HEK293 (cell line): ENCODE data around the gene JMJD6.

Experiments used
- ZNF24 ChIP-seq: fragments of 450-650 bp; formaldehyde crosslinking; IDR thresholded peaks from 2 replicates; pipeline ENCODE4 v1.5.1; 2016; ENCODE audit warnings: missing biosample characterization, missing genetic modification characterization
- ZNF548 ChIP-seq: fragments of 450-650 bp; formaldehyde crosslinking; IDR thresholded peaks from 2 replicates; pipeline ENCODE4 v1.5.1; 2016; ENCODE audit warnings: missing biosample characterization, missing genetic modification characterization
- TF ChIP-seq, protein P1 (sequence below): fragments of 450-650 bp; formaldehyde crosslinking; IDR thresholded peaks from 2 replicates; pipeline ENCODE4 v1.5.0; 2017; ENCODE audit warnings: missing biosample characterization, missing genetic modification characterization, borderline replicate concordance

DNA sequence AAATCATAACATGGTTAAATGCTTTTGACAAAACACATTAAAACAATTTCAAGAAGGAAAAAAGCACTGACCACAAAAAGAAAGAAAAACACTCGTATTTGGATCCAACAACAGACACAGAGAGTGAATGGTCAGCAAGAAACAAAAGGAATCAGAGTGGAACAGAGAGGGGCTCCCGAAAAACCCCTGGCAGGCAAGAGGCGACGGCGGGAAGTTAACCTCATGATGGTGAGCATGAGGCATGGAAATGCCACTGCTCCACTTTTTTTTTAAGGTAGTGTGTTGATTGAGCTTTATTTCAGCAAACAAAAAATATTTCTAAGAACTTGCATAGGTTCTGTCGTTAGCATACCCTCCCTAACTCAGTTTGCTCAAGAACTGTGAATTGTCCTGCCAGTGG, 50.8 kb downstream of the JMJD6 start:
- TF ChIP-seq, protein P1, sequence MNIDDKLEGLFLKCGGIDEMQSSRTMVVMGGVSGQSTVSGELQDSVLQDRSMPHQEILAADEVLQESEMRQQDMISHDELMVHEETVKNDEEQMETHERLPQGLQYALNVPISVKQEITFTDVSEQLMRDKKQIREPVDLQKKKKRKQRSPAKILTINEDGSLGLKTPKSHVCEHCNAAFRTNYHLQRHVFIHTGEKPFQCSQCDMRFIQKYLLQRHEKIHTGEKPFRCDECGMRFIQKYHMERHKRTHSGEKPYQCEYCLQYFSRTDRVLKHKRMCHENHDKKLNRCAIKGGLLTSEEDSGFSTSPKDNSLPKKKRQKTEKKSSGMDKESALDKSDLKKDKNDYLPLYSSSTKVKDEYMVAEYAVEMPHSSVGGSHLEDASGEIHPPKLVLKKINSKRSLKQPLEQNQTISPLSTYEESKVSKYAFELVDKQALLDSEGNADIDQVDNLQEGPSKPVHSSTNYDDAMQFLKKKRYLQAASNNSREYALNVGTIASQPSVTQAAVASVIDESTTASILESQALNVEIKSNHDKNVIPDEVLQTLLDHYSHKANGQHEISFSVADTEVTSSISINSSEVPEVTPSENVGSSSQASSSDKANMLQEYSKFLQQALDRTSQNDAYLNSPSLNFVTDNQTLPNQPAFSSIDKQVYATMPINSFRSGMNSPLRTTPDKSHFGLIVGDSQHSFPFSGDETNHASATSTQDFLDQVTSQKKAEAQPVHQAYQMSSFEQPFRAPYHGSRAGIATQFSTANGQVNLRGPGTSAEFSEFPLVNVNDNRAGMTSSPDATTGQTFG (tag by site-specific recombination), result no peak
- TF ChIP-seq ZNF24, result no peak
- TF ChIP-seq ZNF548 (tag by site-specific recombination), result no peak
